Measurements from ENCODE around the gene RIN1.

Gene RIN1

GRCh38 chr11:66289548-66290329 is 46.5 kb downstream of the RIN1 start:
- H3K9me3 ChIP-seq (ENCODE audit: control insufficient read depth, insufficient read depth, low read depth, low read length), result no peaks in the 10 kb centered on the region
- H3K36me3 ChIP-seq (ENCODE audit: control insufficient read depth, insufficient read depth, low read length), result peaks cover 15% of the 10 kb centered on the region
- peak overlapping the region; percentile 77 for H3K4me3 ChIP-seq (ENCODE audit: low read depth, low read length)
- H3K27ac ChIP-seq (ENCODE audit: low read depth, low read length), result no peak overlapping the region
- H3K4me1 ChIP-seq (ENCODE audit: control insufficient read depth, insufficient read depth, low read length), result peaks cover 13% of the 10 kb centered on the region
- peaks cover 49% of the 10 kb centered on the region for H3K27me3 ChIP-seq (ENCODE audit: control insufficient read depth, insufficient read depth, low read length)
- peak overlapping the region; percentile 41 for H3K9ac ChIP-seq (ENCODE audit: low read length)

DNA sequence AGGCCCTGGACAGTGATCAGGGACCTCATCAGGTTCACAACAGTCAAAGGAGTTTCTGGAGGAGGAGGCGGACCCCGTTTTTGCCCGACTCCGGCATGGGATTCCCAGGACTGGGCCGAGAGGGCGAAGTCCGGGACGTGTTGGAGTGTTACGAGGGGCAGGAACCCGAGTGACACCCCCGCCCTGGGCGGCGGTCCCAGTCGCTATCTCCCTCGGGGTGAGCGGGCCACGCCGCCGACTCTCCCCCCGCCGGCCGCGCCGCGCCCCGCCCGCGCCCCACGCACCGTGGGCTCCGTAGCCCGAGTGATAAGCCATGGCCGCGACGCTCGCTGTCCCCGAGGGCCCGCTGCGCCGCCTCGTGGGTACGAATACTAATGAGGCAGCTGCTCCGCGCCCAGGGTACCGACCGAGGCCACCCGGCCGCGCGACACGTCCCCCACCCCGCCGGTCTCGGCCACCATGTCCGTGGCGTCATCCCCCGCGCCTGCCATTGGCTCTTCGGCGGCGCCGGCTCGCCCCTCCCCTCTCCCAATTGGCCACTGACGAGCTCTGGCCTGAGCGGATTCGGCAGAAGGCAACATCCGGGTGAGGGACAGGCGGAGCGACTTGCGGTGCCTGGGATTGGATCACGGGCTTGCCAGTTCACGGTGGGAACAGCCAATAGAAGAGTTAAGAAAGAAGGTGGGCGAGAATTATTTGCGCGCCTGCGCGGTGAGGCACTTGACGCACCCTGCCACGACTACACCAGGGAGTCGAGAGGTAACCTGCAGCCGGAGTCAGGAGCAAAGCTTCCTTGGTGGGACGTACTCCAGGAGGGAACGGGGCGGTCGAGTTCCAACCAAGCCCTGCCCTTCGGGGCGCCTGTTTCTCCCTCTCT is 47.3 kb downstream of the RIN1 start, which contains the start of gene YIF1A:
Gene YIF1A (minus strand): TSS at position 473 of the 877 bp plus-strand sequence. CDS start 158 bp downstream, at position 315.
- Histone ChIP-seq H3K27ac (ENCODE audit: low read depth, low read length) (peak within 1 kb of the TSS; percentile 46; the same call in 1 of the 2 replicates), H3K9me3 (ENCODE audit: control insufficient read depth, insufficient read depth, low read depth, low read length) (no peaks in the 10 kb centered on the region), H3K4me3 (ENCODE audit: low read depth, low read length) (peak within 1 kb of the TSS; percentile 77), H3K27me3 (ENCODE audit: control insufficient read depth, insufficient read depth, low read length) (peaks cover 43% of the 10 kb centered on the region), H3K36me3 (ENCODE audit: control insufficient read depth, insufficient read depth, low read length) (peaks cover 22% of the 10 kb centered on the region), H3K9ac (ENCODE audit: low read length) (peak within 1 kb of the TSS; percentile 76), H3K4me1 (ENCODE audit: control insufficient read depth, insufficient read depth, low read length) (peaks cover 13% of the 10 kb centered on the region)

DNA sequence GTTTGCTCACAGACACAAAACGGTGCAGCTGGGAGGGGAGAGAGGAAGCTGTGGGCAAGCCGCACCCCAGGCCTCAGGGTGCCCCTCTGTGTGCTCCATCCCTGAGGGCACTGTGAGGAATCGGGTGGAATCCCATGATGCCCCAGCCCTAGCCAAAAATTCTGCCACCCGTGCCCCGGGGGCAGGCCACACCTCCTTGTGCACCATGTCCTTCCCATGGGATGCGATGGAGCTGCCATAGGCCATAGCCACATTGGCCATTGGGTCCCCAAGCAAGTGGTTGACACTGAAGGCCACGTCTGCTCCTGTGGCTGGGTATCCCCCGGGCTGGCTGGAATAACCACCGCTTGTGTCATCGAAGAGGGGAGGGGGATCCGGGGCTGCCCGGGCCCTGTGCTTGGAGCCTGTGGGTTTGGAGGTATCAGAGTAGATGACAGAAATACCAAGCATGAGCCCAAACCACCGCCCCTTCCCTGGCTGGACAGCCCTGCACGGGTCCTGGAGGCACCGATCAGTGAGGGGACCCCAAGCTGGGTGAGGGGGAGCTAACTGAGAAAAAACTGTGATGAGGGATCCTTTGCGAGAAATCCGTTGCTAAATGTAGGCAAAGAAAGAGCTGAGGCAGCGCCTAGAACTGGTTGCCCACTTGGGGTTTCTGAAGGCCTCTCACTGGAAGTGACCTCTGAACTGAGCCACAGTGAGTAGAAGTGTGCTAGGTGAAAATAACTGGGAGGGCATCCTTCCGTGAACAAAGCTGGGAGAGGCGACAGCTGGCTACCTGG is 48.2 kb downstream of the RIN1 start:
- peak overlapping the region; percentile 76 for H3K9ac ChIP-seq (ENCODE audit: low read length)
- peaks cover 13% of the 10 kb centered on the region for H3K4me1 ChIP-seq (ENCODE audit: control insufficient read depth, insufficient read depth, low read length)
- peaks cover 35% of the 10 kb centered on the region for H3K27me3 ChIP-seq (ENCODE audit: control insufficient read depth, insufficient read depth, low read length)
- H3K9me3 ChIP-seq (ENCODE audit: control insufficient read depth, insufficient read depth, low read depth, low read length), result no peaks in the 10 kb centered on the region
- H3K27ac ChIP-seq (ENCODE audit: low read depth, low read length), result no peak overlapping the region; the same call in 1 of the 2 replicates
- H3K36me3 ChIP-seq (ENCODE audit: control insufficient read depth, insufficient read depth, low read length), result peaks cover 22% of the 10 kb centered on the region
- H3K4me3 ChIP-seq (ENCODE audit: low read depth, low read length), result peak overlapping the region; percentile 77

GRCh38 chr11:66287211-66287888 is 48.9 kb downstream of the RIN1 start:
- H3K4me3 ChIP-seq (ENCODE audit: low read depth, low read length), result peak overlapping the region; percentile 77; the same call in 1 of the 2 replicates
- no peak overlapping the region for H3K9ac ChIP-seq (ENCODE audit: low read length)
- peaks cover 28% of the 10 kb centered on the region for H3K27me3 ChIP-seq (ENCODE audit: control insufficient read depth, insufficient read depth, low read length)
- no peaks in the 10 kb centered on the region for H3K9me3 ChIP-seq (ENCODE audit: control insufficient read depth, insufficient read depth, low read depth, low read length)
- H3K36me3 ChIP-seq (ENCODE audit: control insufficient read depth, insufficient read depth, low read length), result peaks cover 22% of the 10 kb centered on the region
- H3K27ac ChIP-seq (ENCODE audit: low read depth, low read length), result no peak overlapping the region
- peaks cover 17% of the 10 kb centered on the region for H3K4me1 ChIP-seq (ENCODE audit: control insufficient read depth, insufficient read depth, low read length)

DNA sequence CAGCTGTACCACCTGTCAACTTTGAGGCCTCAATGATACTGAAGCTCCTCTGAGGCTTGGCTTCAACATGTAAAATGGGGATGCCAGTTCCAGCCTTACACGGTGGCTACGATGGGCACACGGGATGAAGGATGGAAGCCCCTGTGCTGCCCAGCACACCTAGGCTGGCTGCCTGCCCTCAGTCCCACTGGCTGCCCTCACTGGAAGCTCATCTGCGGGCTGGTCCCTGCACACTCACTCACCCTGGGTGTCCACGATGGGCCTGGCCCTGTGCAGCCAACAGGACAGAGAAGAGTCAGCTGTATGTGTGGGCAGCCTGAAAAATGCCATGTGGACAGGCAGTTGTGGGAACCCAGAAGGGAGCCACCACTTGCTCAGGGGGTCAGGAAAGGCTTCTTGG is 49.5 kb downstream of the RIN1 start:
- H3K9ac ChIP-seq (ENCODE audit: low read length), result no peak overlapping the region
- H3K27ac ChIP-seq (ENCODE audit: low read depth, low read length), result no peak overlapping the region
- H3K4me3 ChIP-seq (ENCODE audit: low read depth, low read length), result no peak overlapping the region
- H3K9me3 ChIP-seq (ENCODE audit: control insufficient read depth, insufficient read depth, low read depth, low read length), result no peaks in the 10 kb centered on the region
- H3K4me1 ChIP-seq (ENCODE audit: control insufficient read depth, insufficient read depth, low read length), result peaks cover 21% of the 10 kb centered on the region
- H3K36me3 ChIP-seq (ENCODE audit: control insufficient read depth, insufficient read depth, low read length), result peaks cover 22% of the 10 kb centered on the region
- H3K27me3 ChIP-seq (ENCODE audit: control insufficient read depth, insufficient read depth, low read length), result peaks cover 21% of the 10 kb centered on the region

GRCh38 chr11:66285250-66285947 is 50.8 kb downstream of the RIN1 start:
- Histone ChIP-seq H3K27ac (ENCODE audit: low read depth, low read length) (no peak overlapping the region), H3K4me3 (ENCODE audit: low read depth, low read length) (no peak overlapping the region), H3K9ac (ENCODE audit: low read length) (no peak overlapping the region), H3K27me3 (ENCODE audit: control insufficient read depth, insufficient read depth, low read length) (peaks cover 10% of the 10 kb centered on the region), H3K4me1 (ENCODE audit: control insufficient read depth, insufficient read depth, low read length) (peaks cover 26% of the 10 kb centered on the region), H3K9me3 (ENCODE audit: control insufficient read depth, insufficient read depth, low read depth, low read length) (no peaks in the 10 kb centered on the region), H3K36me3 (ENCODE audit: control insufficient read depth, insufficient read depth, low read length) (peaks cover 22% of the 10 kb centered on the region)

- Histone ChIP-seq H3K27ac (ENCODE audit: low read depth, low read length) (no peak overlapping the region), H3K36me3 (ENCODE audit: control insufficient read depth, insufficient read depth, low read length) (peaks cover 22% of the 10 kb centered on the region), H3K9ac (ENCODE audit: low read length) (no peak overlapping the region)
Measured at GRCh38 chr11:66284526-66285078, 51.6 kb downstream of the RIN1 start.

DNA sequence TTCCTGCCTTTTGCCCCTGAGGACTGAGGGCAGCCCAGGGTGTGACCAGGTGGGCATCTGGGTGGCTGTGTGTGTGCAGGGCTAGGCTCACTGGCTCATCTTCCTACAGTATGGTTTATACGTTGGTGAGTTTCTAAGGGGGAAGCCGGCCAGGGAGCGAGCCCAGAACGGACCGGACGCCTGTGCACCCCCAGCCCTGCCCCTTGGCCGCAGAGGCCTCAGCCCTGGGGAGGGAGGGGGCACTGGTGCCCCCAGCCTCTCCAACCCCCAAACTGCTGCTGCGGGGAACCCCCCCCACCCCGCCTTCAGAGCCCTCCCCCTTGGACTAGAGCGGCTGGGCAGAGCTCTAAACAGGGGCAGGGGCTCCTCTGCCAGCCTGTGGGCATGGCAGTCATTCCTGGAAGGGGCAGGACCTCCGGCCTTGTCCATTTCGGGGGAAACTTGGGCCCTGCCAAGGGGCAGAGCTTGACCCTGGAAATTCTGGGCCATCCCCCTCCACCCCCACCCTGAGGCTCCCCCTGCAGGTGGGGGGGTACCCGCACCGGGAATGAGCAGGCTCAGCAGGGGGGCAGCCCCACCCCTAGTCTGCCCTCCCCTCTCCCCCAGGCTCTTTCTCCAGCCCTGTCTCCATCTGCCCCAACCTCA is 52.7 kb downstream of the RIN1 start:
- H3K9ac ChIP-seq (ENCODE audit: low read length), result no peak overlapping the region
- no peak overlapping the region for H3K4me3 ChIP-seq (ENCODE audit: low read depth, low read length)
- no peak overlapping the region for H3K27ac ChIP-seq (ENCODE audit: low read depth, low read length)
- H3K36me3 ChIP-seq (ENCODE audit: control insufficient read depth, insufficient read depth, low read length), result peaks cover 22% of the 10 kb centered on the region
- no peaks in the 10 kb centered on the region for H3K9me3 ChIP-seq (ENCODE audit: control insufficient read depth, insufficient read depth, low read depth, low read length)
- H3K27me3 ChIP-seq (ENCODE audit: control insufficient read depth, insufficient read depth, low read length), result peaks cover 17% of the 10 kb centered on the region
- peaks cover 27% of the 10 kb centered on the region for H3K4me1 ChIP-seq (ENCODE audit: control insufficient read depth, insufficient read depth, low read length)

More at GRCh38 chr11:66284526-66285078, 51.6 kb downstream of the RIN1 start:
- H3K9me3 ChIP-seq (ENCODE audit: control insufficient read depth, insufficient read depth, low read depth, low read length), result no peaks in the 10 kb centered on the region
- H3K4me1 ChIP-seq (ENCODE audit: control insufficient read depth, insufficient read depth, low read length), result peaks cover 24% of the 10 kb centered on the region
- H3K4me3 ChIP-seq (ENCODE audit: low read depth, low read length), result no peak overlapping the region
- H3K27me3 ChIP-seq (ENCODE audit: control insufficient read depth, insufficient read depth, low read length), result peaks cover 10% of the 10 kb centered on the region
